OCI-LY1 (cell line): Measurements from ENCODE around the gene LMBR1.

Experiments
- H2AFZ ChIP-seq: fragments of 200-600 bp; sonication (generic), shearing (Covaris generic); 2 replicates; pipeline ENCODE4 v1.6.0; 2014; ENCODE audit warnings: antibody characterized with exemption, mild to moderate bottlenecking, low read length
- H3F3A ChIP-seq: fragments of 200-600 bp; sonication (generic), shearing (Covaris generic); 2 replicates; pipeline ENCODE4 v1.6.0; 2014; ENCODE audit warnings: mild to moderate bottlenecking, antibody characterized with exemption, low read length, moderate library complexity; ENCODE audit not compliant: insufficient read depth
- H3K27ac ChIP-seq: fragments of 200-600 bp; sonication (generic); 2 replicates; pipeline ENCODE4 v1.5.1; 2014; ENCODE audit warnings: low read length, mixed run types, mild to moderate bottlenecking, low read depth; ENCODE audit not compliant: poor library complexity, severe bottlenecking
- H3K27me3 ChIP-seq: fragments of 200-600 bp; sonication (generic); 2 replicates; pipeline ENCODE4 v1.6.0; 2014; ENCODE audit warnings: antibody characterized with exemption, mild to moderate bottlenecking, low read length, moderate library complexity; ENCODE audit not compliant: insufficient read depth
- H3K36me3 ChIP-seq: fragments of 200-600 bp; sonication (generic); 2 replicates; pipeline ENCODE4 v1.6.1; 2014; ENCODE audit warnings: mild to moderate bottlenecking, antibody characterized with exemption, low read length, moderate library complexity, mixed read lengths; ENCODE audit not compliant: insufficient read depth
- H3K4me1 ChIP-seq: fragments of 200-600 bp; sonication (generic); 2 replicates; pipeline ENCODE4 v1.5.1; 2014; ENCODE audit warnings: mild to moderate bottlenecking, low read length, moderate library complexity; ENCODE audit not compliant: insufficient read depth, severe bottlenecking
- H3K4me2 ChIP-seq: fragments of 200-600 bp; sonication (generic), shearing (Covaris generic); 2 replicates; pipeline ENCODE4 v1.6.1; 2014; ENCODE audit warnings: low read length
- H3K4me3 ChIP-seq: fragments of 200-600 bp; sonication (generic); 2 replicates; pipeline ENCODE4 v1.5.1; 2014; ENCODE audit warnings: low read length, low read depth, mild to moderate bottlenecking, mixed read lengths; ENCODE audit not compliant: poor library complexity, severe bottlenecking
- H3K79me2 ChIP-seq: fragments of 200-600 bp; shearing (Covaris generic); 2 replicates; pipeline ENCODE4 v1.6.1; 2016; ENCODE audit warnings: mixed run types, low read length, mixed read lengths; ENCODE audit not compliant: insufficient read depth
- H3K9ac ChIP-seq: fragments of 200-600 bp; sonication (generic), shearing (Covaris generic); 2 replicates; pipeline ENCODE4 v1.6.1; 2014; ENCODE audit warnings: mild to moderate bottlenecking, low read length, mixed read lengths
- H3K9me2 ChIP-seq: fragments of 200-600 bp; sonication (generic), shearing (Covaris generic); 2 replicates; pipeline ENCODE4 v1.6.1; 2014; ENCODE audit warnings: low read depth, mild to moderate bottlenecking, low read length, mixed read lengths
- H3K9me3 ChIP-seq: fragments of 200-600 bp; shearing (Covaris generic); 2 replicates; pipeline ENCODE4 v1.6.1; 2014; ENCODE audit warnings: low read length, mixed read lengths
- H4K20me1 ChIP-seq: fragments of 200-600 bp; sonication (generic), shearing (Covaris generic); 2 replicates; pipeline ENCODE4 v1.6.0; 2016; ENCODE audit warnings: mild to moderate bottlenecking, low read length; ENCODE audit not compliant: insufficient read depth
- CTCF ChIP-seq: fragments of 200-600 bp; sonication (generic), shearing (Covaris generic); IDR thresholded peaks from 2 replicates; pipeline ENCODE4 v1.5.1; 2017; ENCODE audit warnings: mild to moderate bottlenecking, antibody characterized with exemption, low read length, moderate library complexity, mixed read lengths
- EZH2 ChIP-seq: fragments of 200-600 bp; sonication (generic), shearing (Covaris generic); IDR thresholded peaks from 2 replicates; pipeline ENCODE4 v1.8.0; 2017; ENCODE audit warnings: borderline replicate concordance, mixed run types, mild to moderate bottlenecking, antibody characterized with exemption, low read length, moderate library complexity, mixed read lengths

LMBR1 gene

GRCh38 chr7:156659961-156660360 is 233.0 kb downstream of the LMBR1 start:
- H2AFZ ChIP-seq, result no peak overlapping the region
- no peak for TF ChIP-seq CTCF
- no peak for TF ChIP-seq EZH2
- H3K9me2 ChIP-seq, result no peaks in the 10 kb centered on the region
- H3K9me3 ChIP-seq, result no peaks in the 10 kb centered on the region
- H3K27me3 ChIP-seq, result no peaks in the 10 kb centered on the region
- H3K4me1 ChIP-seq, result no peaks in the 10 kb centered on the region
- H3K4me2 ChIP-seq, result no peak overlapping the region
- H3K36me3 ChIP-seq, result no peaks in the 10 kb centered on the region
- no peak overlapping the region for H3K27ac ChIP-seq
- H3K9ac ChIP-seq, result no peak overlapping the region
- no peaks in the 10 kb centered on the region for H4K20me1 ChIP-seq
- H3F3A ChIP-seq, result no peaks in the 10 kb centered on the region
- no peak overlapping the region for H3K4me3 ChIP-seq
- no peaks in the 10 kb centered on the region for H3K79me2 ChIP-seq

GRCh38 chr7:156659203-156659602 is 233.8 kb downstream of the LMBR1 start:
- Histone ChIP-seq H3K4me3 (no peak overlapping the region), H3K9me3 (no peaks in the 10 kb centered on the region), H3K36me3 (no peaks in the 10 kb centered on the region), H2AFZ (no peak overlapping the region), H3F3A (no peaks in the 10 kb centered on the region), H3K4me2 (no peak overlapping the region), H4K20me1 (no peaks in the 10 kb centered on the region), H3K9me2 (no peaks in the 10 kb centered on the region), H3K27ac (no peak overlapping the region), H3K27me3 (no peaks in the 10 kb centered on the region), H3K4me1 (no peaks in the 10 kb centered on the region), H3K9ac (no peak overlapping the region), H3K79me2 (no peaks in the 10 kb centered on the region)
- no peak for TF ChIP-seq EZH2
- no peak for TF ChIP-seq CTCF

- no peaks in the 10 kb centered on the region for H3K9me3 ChIP-seq
- no peaks in the 10 kb centered on the region for H3K9me2 ChIP-seq
- H3K4me2 ChIP-seq, result no peak overlapping the region
- H3K9ac ChIP-seq, result no peak overlapping the region
- H3K4me1 ChIP-seq, result no peaks in the 10 kb centered on the region
- no peaks in the 10 kb centered on the region for H3K79me2 ChIP-seq
- H3F3A ChIP-seq, result no peaks in the 10 kb centered on the region
- H3K27me3 ChIP-seq, result no peaks in the 10 kb centered on the region
- H3K27ac ChIP-seq, result no peak overlapping the region
- H3K36me3 ChIP-seq, result no peaks in the 10 kb centered on the region
- no peak overlapping the region for H2AFZ ChIP-seq
- TF ChIP-seq CTCF (no peak), EZH2 (no peak)
- no peaks in the 10 kb centered on the region for H4K20me1 ChIP-seq
- no peak overlapping the region for H3K4me3 ChIP-seq
Measured at GRCh38 chr7:156657681-156658080, 235.3 kb downstream of the LMBR1 start.
